K562 (cell line): ENCODE results near the gene TOMM40L. TPM values are rescaled to one million over a fixed set of nuclear protein-coding genes. Genes with fewer than 3 reads are reported as not detected.

Experiments
- CBX2 ChIP-seq: fragments of 200-600 bp; sonication (generic); IDR thresholded peaks from one replicate; pipeline ENCODE4 v1.6.1; 2012; ENCODE audit warnings: mild to moderate bottlenecking, low read length, inconsistent platforms; ENCODE audit not compliant: insufficient read depth, poor library complexity, severe bottlenecking
- E2F1 ChIP-seq: sonication (generic); formaldehyde crosslinking; IDR thresholded peaks from 2 replicates; pipeline ENCODE4 v1.8.1; 2023; ENCODE audit warnings: mild to moderate bottlenecking, missing genetic modification reagents, moderate library complexity
- GATAD2A ChIP-seq: fragments of 450-650 bp; IDR thresholded peaks from 2 replicates; pipeline ENCODE4 v1.6.1; 2017
- HNRNPUL1 ChIP-seq: fragments of 200-400 bp; formaldehyde crosslinking; IDR thresholded peaks from 2 replicates; pipeline ENCODE4 v1.6.1; 2017; ENCODE audit warnings: low read length
- IFI16 ChIP-seq: fragments of 250-450 bp; sonication (Bioruptor Pico); IDR thresholded peaks from 2 replicates; pipeline ENCODE4 v2.1.2; 2022; ENCODE audit warnings: mild to moderate bottlenecking, inconsistent platforms
- ILF3 ChIP-seq: fragments of 450-650 bp; IDR thresholded peaks from 2 replicates; pipeline ENCODE4 v1.6.1; 2018; ENCODE audit warnings: antibody characterized with exemption, mild to moderate bottlenecking, moderate library complexity, borderline replicate concordance
- IRF2 ChIP-seq: sonication (generic); formaldehyde crosslinking; IDR thresholded peaks from 2 replicates; pipeline ENCODE4 v1.8.1; 2022; ENCODE audit warnings: mild to moderate bottlenecking, missing genetic modification reagents
- L3MBTL2 ChIP-seq: fragments of 450-650 bp; IDR thresholded peaks from 2 replicates; pipeline ENCODE4 v1.6.1; 2016; ENCODE audit warnings: mild to moderate bottlenecking, moderate library complexity
- MTA1 ChIP-seq: fragments of 450-650 bp; IDR thresholded peaks from 2 replicates; pipeline ENCODE4 v1.6.1; 2017; ENCODE audit warnings: borderline replicate concordance
- MTF1 ChIP-seq: fragments of 250-450 bp; sonication (Bioruptor Pico); IDR thresholded peaks from 2 replicates; pipeline ENCODE4 v1.9.0; 2021; ENCODE audit warnings: moderate library complexity, mild to moderate bottlenecking, inconsistent platforms, borderline replicate concordance
- NEUROD1 ChIP-seq: fragments of 150-350 bp; IDR thresholded peaks from 2 replicates; pipeline ENCODE4 v1.6.1; 2014; ENCODE audit warnings: borderline replicate concordance, low read length, low read depth; ENCODE audit not compliant: partially characterized antibody
- NR2C2 ChIP-seq, 2 experiments: fragments of 200-800 bp in 1 of 2; sonication (Bioruptor generic) in 1 of 2; sonication (generic) in 1 of 2; formaldehyde crosslinking in 1 of 2; IDR thresholded peaks; 2 replicates each; pipeline versions ENCODE4 v1.6.1 to v1.8.0; 2016 to 2022; ENCODE audit warnings: mild to moderate bottlenecking in 1 of 2, missing compliant biosample characterization in 1 of 2, missing genetic modification characterization in 1 of 2, missing genetic modification reagents in 1 of 2
- RERE ChIP-seq: sonication (generic); formaldehyde crosslinking; IDR thresholded peaks from 2 replicates; pipeline ENCODE4 v1.8.0; 2023; ENCODE audit warnings: missing genetic modification reagents, mild to moderate bottlenecking, borderline replicate concordance
- SNAPC5 ChIP-seq: fragments of 250-450 bp; sonication (Bioruptor Pico); IDR thresholded peaks from 2 replicates; pipeline ENCODE4 v1.8.0; 2021; ENCODE audit warnings: moderate library complexity, mild to moderate bottlenecking, inconsistent platforms
- TRIM25 ChIP-seq: fragments of 450-650 bp; IDR thresholded peaks from 2 replicates; pipeline ENCODE4 v1.7.0; 2016; ENCODE audit warnings: borderline replicate concordance
- ZNF280A ChIP-seq: fragments of 450-650 bp; IDR thresholded peaks from 2 replicates; pipeline ENCODE4 v1.6.1; 2018; ENCODE audit warnings: mild to moderate bottlenecking, low read depth; ENCODE audit not compliant: partially characterized antibody
- polyA plus RNA-seq, 8 experiments: library from polyadenylated mRNA; depleted of rRNA in 4 of 8; stranded (reverse) in 5 of 8; unstranded in 3 of 8; fragments of >200 nt; fragmentation: Nextera tagmentation in 2 of 8; fragmentation: Illumina TruSeq in 1 of 8; extraction: Ambion mirVana in 2 of 8; extraction: Trizol in 1 of 8; gene quantifications; 2 replicates each; pipeline versions ENCODE4 v1.2.1 to v1.2.3, GENCODE V29; 2011 to 2014; ENCODE audit warnings: inconsistent platforms in 1 of 8, missing spikeins in 1 of 8
- total RNA-seq, 7 experiments: library from RNA; depleted of rRNA in 6 of 7; stranded (reverse); fragments of >200 nt in 6 of 7; fragmentation: Illumina TruSeq in 2 of 7; extraction: Trizol in 2 of 7; gene quantifications; 2 replicates each; pipeline versions ENCODE4 v1.2.1 to v1.2.3, GENCODE V29; 2011 to 2021; ENCODE audit warnings: low replicate concordance in 1 of 7

The TOMM40L gene
- total and polyA plus RNA-seq, 9 of the 15 experiments (the other 6 are each of a cell fraction or from before 2014, with no cell fraction given) = 9.6 to 33.6 (median 25.2) TPM

- TF ChIP-seq RERE (CRISPR knock-in tag) (no peak), NR2C2 (CRISPR knock-in tag; IDR thresholded peaks at IDR 0.05) (no peak), NR2C2 (tag; IDR thresholded peaks at IDR 0.05) (peak; percentile 58; the same call in 1 of the 2 replicates), MTA1 (0 out of 2 replicates have a peak, but pooled peaks have one; percentile 33), L3MBTL2 (no peak), E2F1 (CRISPR knock-in tag) (no peak), IFI16 (no peak), GATAD2A (no peak), NEUROD1 (no peak), HNRNPUL1 (no peak), CBX2 (no peak), SNAPC5 (CRISPR knock-in tag) (no peak), TRIM25 (no peak), ILF3 (no peak), IRF2 (CRISPR knock-in tag) (no peak), MTF1 (CRISPR knock-in tag) (no peak), ZNF280A (no peak)
These were observed 48.0 kb upstream of the TOMM40L start (continued) for GRCh38 chr1:161177936-161178244.
